SU-DHL-6 (cell line): ENCODE data around the gene ITPRIP.

ENCODE experiments used
- H2AFZ ChIP-seq: fragments of 200-600 bp; sonication (generic); 2 replicates; pipeline ENCODE4 v1.6.1; 2014; ENCODE audit warnings: low read depth, mild to moderate bottlenecking, moderate library complexity, mixed read lengths, antibody characterized with exemption, low read length; ENCODE audit not compliant: severe bottlenecking
- H3F3A ChIP-seq: fragments of 200-600 bp; shearing (Covaris generic); 2 replicates; pipeline ENCODE4 v1.6.0; 2016; ENCODE audit warnings: antibody characterized with exemption, mild to moderate bottlenecking; ENCODE audit not compliant: insufficient read depth
- H3K27ac ChIP-seq: fragments of 200-600 bp; sonication (generic); 2 replicates; pipeline ENCODE4 v1.5.1; 2016; ENCODE audit warnings: low read depth, mild to moderate bottlenecking, low read length, moderate library complexity, mixed read lengths
- H3K27me3 ChIP-seq: fragments of 200-600 bp; sonication (generic), shearing (Covaris generic); 2 replicates; pipeline ENCODE4 v1.6.0; 2014; ENCODE audit warnings: mild to moderate bottlenecking, low read length
- H3K36me3 ChIP-seq: fragments of 200-600 bp; sonication (generic); 2 replicates; pipeline ENCODE4 v1.6.1; 2014; ENCODE audit warnings: mild to moderate bottlenecking, low read length, mixed read lengths
- H3K4me2 ChIP-seq: fragments of 300-600, 200-600 bp; shearing (Covaris generic), sonication (generic); 2 replicates; pipeline ENCODE4 v1.6.0; 2014; ENCODE audit warnings: low read length, low read depth, mild to moderate bottlenecking; ENCODE audit not compliant: poor library complexity, severe bottlenecking
- H3K4me3 ChIP-seq: fragments of 200-600 bp; sonication (generic); 2 replicates; pipeline ENCODE4 v1.5.1; 2014; ENCODE audit warnings: antibody characterized with exemption, low read length, mild to moderate bottlenecking, mixed read lengths; ENCODE audit not compliant: insufficient read depth, poor library complexity, severe bottlenecking
- H3K79me2 ChIP-seq: fragments of 200-600 bp; sonication (generic); 2 replicates; pipeline ENCODE4 v1.6.1; 2014; ENCODE audit warnings: mild to moderate bottlenecking, low read length, moderate library complexity; ENCODE audit not compliant: insufficient read depth
- H3K9ac ChIP-seq: fragments of 200-600 bp; sonication (generic); 2 replicates; pipeline ENCODE4 v1.7.0; 2014; ENCODE audit warnings: mild to moderate bottlenecking, low read length
- H3K9me2 ChIP-seq: fragments of 200-600 bp; sonication (generic); replicated peaks from 2 replicates; pipeline ENCODE4 v1.6.1; 2014; ENCODE audit warnings: low read length; ENCODE audit not compliant: insufficient read depth
- H3K9me3 ChIP-seq: fragments of 200-600 bp; sonication (generic); 2 replicates; pipeline ENCODE4 v1.6.1; 2014; ENCODE audit warnings: low read length, mixed read lengths; ENCODE audit not compliant: insufficient read depth
- H4K20me1 ChIP-seq: fragments of 200-600 bp; sonication (generic); 2 replicates; pipeline ENCODE4 v1.6.1; 2014; ENCODE audit warnings: low read depth, mild to moderate bottlenecking, antibody characterized with exemption, low read length, moderate library complexity, mixed read lengths
- EZH2phosphoT487 ChIP-seq: fragments of 200-600 bp; sonication (generic), shearing (Covaris generic); conservative IDR thresholded peaks from 2 replicates; pipeline ENCODE4 v1.6.1; 2018; ENCODE audit warnings: mild to moderate bottlenecking, antibody characterized with exemption, low read length, moderate library complexity, mixed read lengths
- TF ChIP-seq, protein P1 (sequence below): fragments of 200-600 bp; sonication (generic); IDR thresholded peaks from one replicate; pipeline ENCODE4 v1.5.1; 2017; ENCODE audit warnings: antibody characterized with exemption, mild to moderate bottlenecking, low read length, moderate library complexity; ENCODE audit not compliant: insufficient read depth, poor library complexity, severe bottlenecking

ITPRIP gene

DNA sequence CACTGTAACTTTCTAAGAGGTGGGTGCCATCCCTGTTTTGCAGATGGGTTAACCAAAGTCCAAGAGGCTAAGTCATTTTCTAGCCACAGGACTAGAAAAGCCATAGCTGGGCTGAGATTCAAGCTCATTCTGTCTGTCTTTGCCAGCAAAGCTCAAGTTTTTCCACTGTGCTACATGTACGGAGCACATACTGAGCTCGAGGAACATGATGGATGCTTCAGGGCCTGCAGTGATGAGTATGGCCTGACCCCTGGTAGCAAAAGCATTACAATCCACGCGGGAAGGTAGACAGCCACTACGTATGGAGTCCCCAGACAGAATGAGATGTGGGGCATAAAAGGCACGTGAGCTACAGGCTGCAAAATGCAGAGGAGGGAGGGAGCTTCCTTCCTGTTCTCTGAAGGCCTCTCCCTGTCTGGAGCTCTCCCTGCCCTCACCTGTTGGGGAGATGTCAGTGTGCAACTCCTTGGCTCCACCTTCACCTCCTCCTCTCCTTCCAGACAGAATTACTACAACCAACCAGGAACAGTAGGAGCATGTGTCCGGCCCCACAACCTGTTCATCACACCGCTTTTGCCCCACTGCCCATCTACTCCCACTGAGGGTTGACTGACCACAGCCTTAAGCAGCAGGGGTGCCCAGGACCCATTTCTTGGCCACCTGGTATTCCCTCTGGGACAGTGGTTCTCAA, 16.4 kb downstream of the ITPRIP start:
- H3K9me3 ChIP-seq: no peaks in the 10 kb centered on the region
- H3K36me3 ChIP-seq: no peaks in the 10 kb centered on the region
- H3K79me2 ChIP-seq: peaks cover 85% of the 10 kb centered on the region
- H3K9me2 ChIP-seq: no peaks in the 10 kb centered on the region
- H4K20me1 ChIP-seq: peaks cover 3% of the 10 kb centered on the region; the same call in 1 of the 2 replicates
- no peak overlapping the region for H3K4me3 ChIP-seq
- H3K27ac ChIP-seq: no peak overlapping the region; the same call in 1 of the 2 replicates
- no peaks in the 10 kb centered on the region for H3F3A ChIP-seq
- no peaks in the 10 kb centered on the region for H3K27me3 ChIP-seq
- no peak overlapping the region for H3K4me2 ChIP-seq
- no peak for TF ChIP-seq EZH2phosphoT487
- TF ChIP-seq, protein P1, sequence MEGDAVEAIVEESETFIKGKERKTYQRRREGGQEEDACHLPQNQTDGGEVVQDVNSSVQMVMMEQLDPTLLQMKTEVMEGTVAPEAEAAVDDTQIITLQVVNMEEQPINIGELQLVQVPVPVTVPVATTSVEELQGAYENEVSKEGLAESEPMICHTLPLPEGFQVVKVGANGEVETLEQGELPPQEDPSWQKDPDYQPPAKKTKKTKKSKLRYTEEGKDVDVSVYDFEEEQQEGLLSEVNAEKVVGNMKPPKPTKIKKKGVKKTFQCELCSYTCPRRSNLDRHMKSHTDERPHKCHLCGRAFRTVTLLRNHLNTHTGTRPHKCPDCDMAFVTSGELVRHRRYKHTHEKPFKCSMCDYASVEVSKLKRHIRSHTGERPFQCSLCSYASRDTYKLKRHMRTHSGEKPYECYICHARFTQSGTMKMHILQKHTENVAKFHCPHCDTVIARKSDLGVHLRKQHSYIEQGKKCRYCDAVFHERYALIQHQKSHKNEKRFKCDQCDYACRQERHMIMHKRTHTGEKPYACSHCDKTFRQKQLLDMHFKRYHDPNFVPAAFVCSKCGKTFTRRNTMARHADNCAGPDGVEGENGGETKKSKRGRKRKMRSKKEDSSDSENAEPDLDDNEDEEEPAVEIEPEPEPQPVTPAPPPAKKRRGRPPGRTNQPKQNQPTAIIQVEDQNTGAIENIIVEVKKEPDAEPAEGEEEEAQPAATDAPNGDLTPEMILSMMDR: no peak
- H3K9ac ChIP-seq: no peak overlapping the region
- H2AFZ ChIP-seq: no peak overlapping the region

DNA sequence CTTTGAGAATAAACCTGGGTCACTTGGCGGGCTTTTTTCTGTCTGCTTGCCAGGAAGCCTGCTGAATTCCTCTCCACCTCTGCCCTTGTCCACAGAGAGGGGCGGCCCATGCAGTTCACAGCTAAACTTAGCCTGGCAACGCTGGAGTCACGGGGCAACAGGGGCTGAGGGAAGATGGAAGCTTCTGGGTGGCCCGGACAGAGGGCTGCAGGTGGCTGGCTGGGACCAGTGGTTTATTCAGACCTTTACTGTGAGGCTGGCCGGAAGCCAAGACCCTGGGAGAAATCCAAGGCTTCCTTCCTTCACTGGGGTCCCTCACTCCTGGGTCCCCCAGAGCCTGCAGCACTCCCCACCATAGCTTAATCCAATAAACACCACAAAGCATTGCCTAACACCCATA, 17.0 kb downstream of the ITPRIP start:
- H3K79me2 ChIP-seq: peaks cover 81% of the 10 kb centered on the region
- H3K4me3 ChIP-seq: no peak overlapping the region
- TF ChIP-seq, protein P1: no peak
- no peak for TF ChIP-seq EZH2phosphoT487
- no peaks in the 10 kb centered on the region for H3K9me2 ChIP-seq
- H3K27me3 ChIP-seq: no peaks in the 10 kb centered on the region
- H3K27ac ChIP-seq: no peak overlapping the region
- no peaks in the 10 kb centered on the region for H3K9me3 ChIP-seq
- no peak overlapping the region for H3K4me2 ChIP-seq
- no peaks in the 10 kb centered on the region for H3K36me3 ChIP-seq
- peaks cover 3% of the 10 kb centered on the region; the same call in 1 of the 2 replicates for H4K20me1 ChIP-seq
- no peak overlapping the region for H3K9ac ChIP-seq
- no peak overlapping the region for H2AFZ ChIP-seq
- no peaks in the 10 kb centered on the region for H3F3A ChIP-seq

DNA sequence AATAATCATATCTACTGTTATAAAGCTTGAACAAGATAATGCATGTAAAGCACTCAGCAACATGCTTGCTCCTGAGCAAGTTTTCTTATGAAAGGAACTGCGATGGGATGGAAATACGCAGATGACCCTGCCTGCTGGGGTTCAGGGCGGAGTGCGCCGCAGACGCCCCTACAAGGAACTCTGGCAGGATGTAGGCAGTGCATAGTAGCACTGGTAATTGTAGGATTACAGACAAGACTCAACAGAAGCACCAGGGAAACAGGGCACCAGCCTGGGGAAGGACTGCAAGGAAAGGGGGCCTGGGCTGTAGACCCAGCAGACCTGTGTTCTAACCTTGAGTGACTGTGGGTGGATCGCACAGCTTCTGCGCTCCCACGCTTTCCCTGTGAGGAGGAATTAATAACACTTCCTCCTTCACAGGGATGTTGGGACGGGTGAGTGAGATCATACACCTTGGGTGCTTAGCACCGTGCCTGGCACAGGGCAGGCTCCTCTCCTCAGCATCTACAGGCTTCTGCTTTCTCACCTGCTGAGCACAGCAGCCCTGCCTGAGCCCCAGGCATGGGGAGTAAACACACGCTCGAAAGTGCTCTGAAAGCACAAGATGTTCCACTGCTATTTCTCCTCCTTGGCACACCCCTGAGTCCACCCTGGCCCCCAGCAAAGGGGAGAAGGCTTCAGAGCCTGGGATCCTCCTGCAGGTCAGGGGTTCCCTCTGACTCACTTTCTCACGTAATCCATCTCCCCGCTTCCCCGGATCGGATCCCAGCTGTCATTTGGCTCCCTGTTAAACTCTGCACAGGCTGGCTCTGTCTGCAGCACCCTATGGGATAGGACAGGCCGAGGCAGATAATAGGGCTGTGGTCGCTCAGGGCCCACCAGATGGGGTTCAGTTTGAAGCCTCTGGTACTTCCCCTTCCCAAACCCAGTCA, 19.2 kb downstream of the ITPRIP start:
- H4K20me1 ChIP-seq: peaks cover 3% of the 10 kb centered on the region; the same call in 1 of the 2 replicates
- H3K9me2 ChIP-seq: no peaks in the 10 kb centered on the region
- H3F3A ChIP-seq: no peaks in the 10 kb centered on the region
- H2AFZ ChIP-seq: no peak overlapping the region
- H3K4me3 ChIP-seq: no peak overlapping the region
- H3K9ac ChIP-seq: no peak overlapping the region
- no peak overlapping the region for H3K4me2 ChIP-seq
- H3K27me3 ChIP-seq: no peaks in the 10 kb centered on the region
- H3K9me3 ChIP-seq: no peaks in the 10 kb centered on the region
- peaks cover 65% of the 10 kb centered on the region for H3K79me2 ChIP-seq
- no peak for TF ChIP-seq EZH2phosphoT487
- TF ChIP-seq, protein P1: no peak
- no peak overlapping the region for H3K27ac ChIP-seq
- no peaks in the 10 kb centered on the region for H3K36me3 ChIP-seq
